Heart left ventricle (tissue), 16 donors: ENCODE measurements around the gene SCGB2B2. TPM values are rescaled to one million over a fixed set of nuclear protein-coding genes. Genes with fewer than 3 reads are reported as not detected.

Experiments used
- ATAC-seq, 4 donors: fragments of 200-7000 bp; cut with Tn5 transposase; one replicate each; pipeline ENCODE4 v1.9.1; 2020 to 2022; ENCODE audit warnings: moderate library complexity in 4 of 4, mild to moderate bottlenecking in 3 of 4, moderate number of reproducible peaks in 1 of 4
- DNase-seq, 5 donors: peaks; one replicate each; pipeline ENCODE4 v3.0.0-alpha.2; 2020
- H3K27ac ChIP-seq, 12 donors: fragments of 200-600 bp; sonication (generic) in 4 of 12; one replicate each; pipeline versions ENCODE4 v1.5.0 to v1.8.0; 2016 to 2022; ENCODE audit warnings: mild to moderate bottlenecking in 2 of 12
- H3K27me3 ChIP-seq, 9 donors: fragments of 200-600 bp; sonication (generic) in 2 of 9; one replicate each; pipeline versions ENCODE4 v1.5.1 to v1.8.0; 2016 to 2022; ENCODE audit warnings: mild to moderate bottlenecking in 3 of 9
- H3K36me3 ChIP-seq, 9 donors: fragments of 200-600 bp; sonication (generic) in 2 of 9; one replicate each; pipeline versions ENCODE4 v1.5.0 to v1.8.0; 2018 to 2022; ENCODE audit warnings: mild to moderate bottlenecking in 2 of 9
- H3K4me1 ChIP-seq, 12 donors: fragments of 200-600 bp; sonication (generic) in 4 of 12; one replicate each; pipeline versions ENCODE4 v1.5.0 to v1.8.0; 2016 to 2022; ENCODE audit warnings: mild to moderate bottlenecking in 3 of 12
- H3K4me3 ChIP-seq, 12 donors: fragments of 200-600 bp; sonication (generic) in 4 of 12; one replicate each; pipeline versions ENCODE4 v1.5.0 to v1.8.0; 2017 to 2022; ENCODE audit warnings: mild to moderate bottlenecking in 9 of 12, moderate library complexity in 4 of 12
- H3K9me3 ChIP-seq, 12 donors: fragments of 200-600 bp; sonication (generic) in 4 of 12; one replicate each; pipeline versions ENCODE4 v1.5.0 to v1.8.0; 2016 to 2022; ENCODE audit warnings: mild to moderate bottlenecking in 1 of 12
- POLR2A ChIP-seq, 2 donors: fragments of 450-650 bp; IDR thresholded peaks; one replicate each; pipeline ENCODE4 v1.6.1; 2017; ENCODE audit warnings: antibody characterized with exemption in 2 of 2, mild to moderate bottlenecking in 2 of 2, moderate library complexity in 2 of 2
- WGBS, 4 donors: extraction: QIAGEN DNeasy Blood & Tissue Kit in 2 of 4; methylation state at CpG; one replicate each; pipeline versions ENCODE4 v1.1.5 to v1.1.7; 2013 to 2018; 5-methylcytosine and 5-hydroxymethylcytosine counted together
- intact Hi-C, 10 donors: fragments of 100-400 bp; cut with DNase I; formaldehyde crosslinking; loops; one replicate each; pipeline versions ENCODE4 v1.11.1 to v1.14.2; 2022
- polyA plus RNA-seq, 2 donors: library from polyadenylated mRNA; stranded (reverse); fragments of 200-250 nt; gene quantifications; one replicate each; pipeline ENCODE4 v1.2.3, GENCODE V29; 2013
- total RNA-seq, 9 donors: library from RNA; depleted of rRNA in 2 of 9; stranded (reverse); fragments of >200 nt in 2 of 9; fragmentation: NEBNext Ultra II Directional in 3 of 9; extraction: Animal tissue kit (Norgen Biotek cat#: 25700) in 3 of 9; gene quantifications; one replicate each; pipeline versions ENCODE4 v1.1.0 to v1.2.4, GENCODE V29; 2016 to 2023
- TF ChIP-seq, protein P1 (sequence below), 12 donors: fragments of 200-600 bp; sonication (generic) in 4 of 12; IDR thresholded peaks; one replicate each; pipeline versions ENCODE4 v1.5.0 to v1.8.0; 2018 to 2022; ENCODE audit warnings: antibody characterized with exemption in 12 of 12, mild to moderate bottlenecking in 5 of 12
- donor health status: ischemic (EF 13 %, LVEDD 7.1; RV severe dilation, severe dysfunction).
- donor health status: healthy with polysubstance abuse.
- donor health status: DM: no; HTN: yes; CAD: no.
- donor health status: DM: no; HTN: no; CAD: no.
- donor health status: ischemic (EF 25% LVEDD 6.9; RV normal size, moderate dysfunction).
- donor health status: ischemic (EF 25% LVEDD 5.7; RV mildly dilated, moderate dysfunction).
- donor health status: healthy.
- donor health status: DM: yes; HTN: yes; CAD: no.
- donor health status: ischemic (EF 35%, LVEDD 5.7; RV mildly dilated, moderate dysfunction).
- donor health status: nonischemic (EF 11% LVEDD 7.7; RV severe dilation, severe dysfunction).
- donor health status: DM: yes; HTN: yes; CAD: no.
- donor health status: PGD.
- donor health status: ischemic (EF 29% LVEDD 5.4; RV normal size, mild dysfunction).
- donor health status: nonischemic (EF 23%, LVEDD 6.1; RV moderate dilation, normal function).

SCGB2B2 gene
- total and polyA plus RNA-seq, 11 donors: 0.11 to 1.7 (median 0.79) TPM; not detected in 1

DNA sequence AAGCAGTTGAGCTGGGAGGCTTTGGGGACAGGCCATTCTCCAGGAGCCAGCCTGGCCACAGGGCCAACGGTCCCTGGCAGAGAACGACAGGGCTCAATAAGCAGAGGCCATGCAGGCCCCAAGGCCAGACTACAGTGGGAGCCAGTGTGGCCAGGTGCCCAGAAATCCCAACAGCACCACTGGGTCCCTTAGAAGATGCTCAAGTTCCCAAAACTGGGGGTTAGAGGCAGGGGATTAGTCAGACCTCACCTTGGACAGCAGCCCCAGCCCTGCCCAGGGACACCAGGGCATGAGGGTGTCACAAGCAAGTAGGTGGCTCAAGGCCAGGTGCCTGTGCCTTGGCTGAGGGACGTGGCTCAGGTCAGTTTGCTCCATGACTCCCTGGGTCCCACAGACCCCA is 12.8 kb downstream of the SCGB2B2 start:
- H3K27ac ChIP-seq: peak overlapping the region in 1 of 12 donors; percentile 14
- no peaks in the 10 kb centered on the region for H3K27me3 ChIP-seq
- H3K4me1 ChIP-seq: peaks cover 0 to 29% (median 0%) of the 10 kb centered on the region in 12 donors
- no peaks in the 10 kb centered on the region for H3K36me3 ChIP-seq
- 40 to 70% (median 66%) methylated on average over 2 to 3 of the region's 3 CpGs for WGBS, 4 donors
- peak in 3 of 4 donors; percentile 48 to 60 (median 55) for ATAC-seq
- DNase-seq: peak in 1 of 5 donors; percentile 57
- intact Hi-C loops: no loop called here
- no peak overlapping the region for H3K4me3 ChIP-seq
- no peaks in the 10 kb centered on the region for H3K9me3 ChIP-seq
- TF ChIP-seq, protein P1, sequence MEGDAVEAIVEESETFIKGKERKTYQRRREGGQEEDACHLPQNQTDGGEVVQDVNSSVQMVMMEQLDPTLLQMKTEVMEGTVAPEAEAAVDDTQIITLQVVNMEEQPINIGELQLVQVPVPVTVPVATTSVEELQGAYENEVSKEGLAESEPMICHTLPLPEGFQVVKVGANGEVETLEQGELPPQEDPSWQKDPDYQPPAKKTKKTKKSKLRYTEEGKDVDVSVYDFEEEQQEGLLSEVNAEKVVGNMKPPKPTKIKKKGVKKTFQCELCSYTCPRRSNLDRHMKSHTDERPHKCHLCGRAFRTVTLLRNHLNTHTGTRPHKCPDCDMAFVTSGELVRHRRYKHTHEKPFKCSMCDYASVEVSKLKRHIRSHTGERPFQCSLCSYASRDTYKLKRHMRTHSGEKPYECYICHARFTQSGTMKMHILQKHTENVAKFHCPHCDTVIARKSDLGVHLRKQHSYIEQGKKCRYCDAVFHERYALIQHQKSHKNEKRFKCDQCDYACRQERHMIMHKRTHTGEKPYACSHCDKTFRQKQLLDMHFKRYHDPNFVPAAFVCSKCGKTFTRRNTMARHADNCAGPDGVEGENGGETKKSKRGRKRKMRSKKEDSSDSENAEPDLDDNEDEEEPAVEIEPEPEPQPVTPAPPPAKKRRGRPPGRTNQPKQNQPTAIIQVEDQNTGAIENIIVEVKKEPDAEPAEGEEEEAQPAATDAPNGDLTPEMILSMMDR (IDR thresholded peaks at IDR 0.05): no peak
- no peak for TF ChIP-seq POLR2A (IDR thresholded peaks at IDR 0.05)

DNA sequence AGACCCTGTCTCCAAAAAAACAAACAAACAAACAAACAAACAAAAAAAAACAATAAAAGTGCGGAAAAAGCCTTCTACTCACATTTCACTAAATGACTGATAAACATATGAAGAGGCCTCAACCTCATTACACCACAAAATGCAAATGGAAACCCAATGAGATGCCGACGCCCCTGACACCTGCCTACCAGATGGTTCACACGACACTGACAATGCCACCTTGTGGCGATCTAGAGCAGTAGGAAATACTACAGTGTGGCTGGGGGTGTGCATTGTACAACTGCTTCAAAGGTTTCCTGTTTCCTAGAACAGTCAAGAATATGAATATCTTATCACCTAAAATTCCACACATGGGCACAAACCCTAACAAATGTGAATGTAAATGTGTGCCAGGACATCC is 14.0 kb downstream of the SCGB2B2 start:
- TF ChIP-seq POLR2A (IDR thresholded peaks at IDR 0.05): no peak
- TF ChIP-seq, protein P1 (IDR thresholded peaks at IDR 0.05): peak in 9 of 12 donors; percentile 16 to 50 (median 27)
- ATAC-seq: peak in 1 of 4 donors; percentile 47
- Histone ChIP-seq H3K4me3 (no peak overlapping the region), H3K4me1 (peaks cover 0 to 25% (median 0%) of the 10 kb centered on the region in 12 donors), H3K9me3 (no peaks in the 10 kb centered on the region), H3K27ac (no peak overlapping the region), H3K36me3 (no peaks in the 10 kb centered on the region), H3K27me3 (no peaks in the 10 kb centered on the region)
- no peak for DNase-seq
- 39 to 49% (median 44%) methylated on average over 5 of the region's 5 CpGs for WGBS, 4 donors
- intact Hi-C loops: no loop called here

DNA sequence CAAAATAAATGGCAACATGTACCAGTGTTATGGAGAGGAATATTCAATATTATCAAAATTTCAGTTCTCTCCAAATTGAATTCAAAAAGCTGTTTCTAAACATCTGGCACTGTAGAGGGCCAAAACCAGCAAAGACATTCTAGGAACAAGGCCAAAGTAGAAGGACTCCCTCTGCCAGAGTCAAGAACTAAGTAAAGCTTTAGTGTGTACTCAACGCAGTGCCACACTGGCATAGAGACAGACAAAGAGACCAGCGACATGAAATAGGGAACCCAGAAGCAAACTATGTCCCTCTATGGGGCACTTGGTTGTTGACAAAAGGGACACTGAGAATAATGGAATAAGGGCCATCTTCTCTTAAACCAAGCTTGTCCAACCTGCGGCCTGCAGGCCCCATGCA is 15.6 kb downstream of the SCGB2B2 start:
- 58 to 75% (median 72%) methylated on average over 3 of the region's 3 CpGs for WGBS, 4 donors
- Histone ChIP-seq H3K27me3 (no peaks in the 10 kb centered on the region), H3K27ac (peak overlapping the region in 1 of 12 donors; percentile 42), H3K9me3 (peaks cover 0 to 4% (median 0%) of the 10 kb centered on the region in 12 donors), H3K4me3 (no peak overlapping the region), H3K4me1 (peaks cover 0 to 12% (median 0%) of the 10 kb centered on the region in 12 donors), H3K36me3 (no peaks in the 10 kb centered on the region)
- DNase-seq (no peak), ATAC-seq (peak; percentile 75 to 85 (median 78))
- no peak for TF ChIP-seq POLR2A (IDR thresholded peaks at IDR 0.05)
- TF ChIP-seq, protein P1 (IDR thresholded peaks at IDR 0.05): no peak
- intact Hi-C loops: no loop called here

DNA sequence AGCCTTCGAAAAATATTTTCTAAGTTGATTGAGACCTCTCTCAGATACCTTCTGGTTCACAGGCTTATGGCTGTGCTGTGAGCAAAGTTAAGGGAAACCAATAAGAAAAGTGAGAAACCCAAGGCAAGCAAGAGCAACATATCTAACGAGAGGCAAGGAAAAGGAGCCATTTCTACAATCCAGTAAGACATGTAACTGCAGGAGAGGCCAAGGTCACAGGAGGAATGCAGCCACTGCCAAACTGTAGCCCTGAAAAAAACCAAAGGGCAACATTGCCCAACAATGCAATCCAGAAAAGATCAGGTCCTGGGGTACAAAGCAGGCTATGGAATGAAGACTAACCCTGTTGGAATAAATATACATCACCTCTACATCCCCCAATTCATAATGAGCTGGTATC is 21.3 kb downstream of the SCGB2B2 start:
- no peak for DNase-seq
- WGBS, 4 donors: 51 to 69% (median 60%) methylated on average over 2 of the region's 2 CpGs
- peaks cover 0 to 17% (median 0%) of the 10 kb centered on the region in 12 donors for H3K9me3 ChIP-seq
- intact Hi-C loops: no loop called here
- H3K4me1 ChIP-seq: peaks cover 0 to 7% (median 0%) of the 10 kb centered on the region in 12 donors
- no peaks in the 10 kb centered on the region for H3K27me3 ChIP-seq
- ATAC-seq: no peak
- H3K27ac ChIP-seq: no peak overlapping the region
- TF ChIP-seq, protein P1 (IDR thresholded peaks at IDR 0.05): no peak
- no peak for TF ChIP-seq POLR2A (IDR thresholded peaks at IDR 0.05)
- H3K36me3 ChIP-seq: no peaks in the 10 kb centered on the region
- no peak overlapping the region for H3K4me3 ChIP-seq
